K562 (cell line): ENCODE data around the gene ANO2. TPM values are rescaled to one million over a fixed set of nuclear protein-coding genes. Genes with fewer than 3 reads are reported as not detected.

ENCODE experiments used
- ATAC-seq: fragments of 200-7000 bp; cut with Tn5 transposase; 3 replicates; pipeline ENCODE4 v1.9.1; 2020; ENCODE audit warnings: moderate library complexity
- BruUV-seq: library from RNA; stranded (reverse); fragments of 400-500 nt; replicated peaks from 2 replicates; lab custom pipeline; 2021; lab: Mats Ljungman, UMichigan
- CTCF ChIA-PET: fragments of 300-600 bp; formaldehyde crosslinking; extraction: SDS; loops from one replicate; lab custom pipeline; 2021; ENCODE audit warnings: low intra/inter-chr PET ratio; lab: Yijun Ruan, JAX
- POLR2A ChIA-PET: fragments of 300-600, 350-650 bp; sonication (Branson Sonifier 250); formaldehyde crosslinking; extraction: SDS; loops from one replicate; lab custom pipeline; 2021; ENCODE audit warnings: antibody characterized with exemption, inconsistent platforms; lab: Yijun Ruan, JAX
- DNase-seq, 4 experiments: peaks; one replicate each; pipeline versions ENCODE4 v3.0.0 to v3.0.0-alpha.2; 2011 to 2018; ENCODE audit warnings: low spot score in 3 of 4, mixed read lengths in 3 of 4; ENCODE audit errors: extremely low read depth in 1 of 4
- FAIRE-seq: peaks from 2 replicates; lab custom pipeline; 2011; peaks lifted over from hg19 to GRCh38; lab: Jason Lieb, UNC
- H2AFZ ChIP-seq: 2 replicates; pipeline ENCODE4 v1.6.0; 2011; ENCODE audit warnings: low read depth, low read length, control low read depth, inconsistent platforms
- H3K27ac ChIP-seq: fragments of 200-600 bp; 3 replicates; pipeline ENCODE4 v1.8.0; 2011; ENCODE audit warnings: low read depth, mild to moderate bottlenecking, control low read depth, inconsistent platforms, low read length, moderate library complexity, mixed read lengths; ENCODE audit errors: extremely low read depth
- H3K27me3 ChIP-seq, 2 experiments: fragments of 300-600 bp in 1 of 2; 2 replicates in 1 of 2; 3 replicates in 1 of 2; pipeline versions ENCODE4 v1.6.0 to v1.8.0; 2011; ENCODE audit warnings: inconsistent platforms in 2 of 2, low read length in 2 of 2, mild to moderate bottlenecking in 1 of 2, mixed read lengths in 1 of 2, moderate library complexity in 1 of 2; ENCODE audit not compliant: control insufficient read depth in 2 of 2, insufficient read depth in 2 of 2
- H3K36me3 ChIP-seq: fragments of 300-600 bp; 3 replicates; pipeline ENCODE4 v1.8.0; 2011; ENCODE audit warnings: mild to moderate bottlenecking, low read length, inconsistent platforms; ENCODE audit not compliant: control insufficient read depth, insufficient read depth
- H3K4me1 ChIP-seq, 2 experiments: fragments of 200-600 bp in 1 of 2; replicated peaks in 1 of 2; 2 replicates in 1 of 2; 3 replicates in 1 of 2; pipeline versions ENCODE4 v1.5.1 to v1.8.0; 2011; ENCODE audit warnings: inconsistent platforms in 2 of 2, low read length in 2 of 2, mild to moderate bottlenecking in 1 of 2, mixed read lengths in 1 of 2, moderate library complexity in 1 of 2; ENCODE audit not compliant: control insufficient read depth in 2 of 2, insufficient read depth in 2 of 2
- H3K4me2 ChIP-seq: 2 replicates; pipeline ENCODE4 v1.6.1; 2011; ENCODE audit warnings: low read length, control low read depth, inconsistent platforms, mixed read lengths; ENCODE audit not compliant: insufficient read depth
- H3K4me3 ChIP-seq: fragments of 200-600 bp; sonication (generic), shearing (Covaris generic); 2 replicates; pipeline ENCODE4 v1.5.1; 2016; ENCODE audit warnings: control low read depth, inconsistent platforms
- H3K79me2 ChIP-seq: fragments of 200-600 bp; 3 replicates; pipeline ENCODE4 v1.8.0; 2011; ENCODE audit warnings: low read length, inconsistent platforms; ENCODE audit not compliant: control insufficient read depth, insufficient read depth
- H3K9ac ChIP-seq, 2 experiments: 2 replicates each; pipeline versions ENCODE4 v1.6.0 to v1.6.1; 2011; ENCODE audit warnings: low read depth in 2 of 2, low read length in 2 of 2, control low read depth in 1 of 2, inconsistent platforms in 1 of 2, mild to moderate bottlenecking in 1 of 2, mixed read lengths in 1 of 2; ENCODE audit not compliant: insufficient read depth in 1 of 2
- H3K9me1 ChIP-seq: one replicate; pipeline ENCODE4 v1.6.0; 2011; ENCODE audit warnings: inconsistent platforms, mild to moderate bottlenecking, low read length, moderate library complexity; ENCODE audit not compliant: control insufficient read depth, insufficient read depth
- H3K9me3 ChIP-seq: replicated peaks from 2 replicates; pipeline ENCODE4 v1.5.1; 2011; ENCODE audit warnings: low read depth, low read length, inconsistent platforms; ENCODE audit not compliant: control insufficient read depth, insufficient read depth
- H4K20me1 ChIP-seq: replicated peaks from 2 replicates; pipeline ENCODE4 v1.6.1; 2011; ENCODE audit warnings: low read length, inconsistent platforms, mixed read lengths; ENCODE audit not compliant: control insufficient read depth, insufficient read depth
- CREB1 ChIP-seq, 2 experiments: sonication (generic) in 1 of 2; formaldehyde crosslinking in 1 of 2; IDR thresholded peaks; 2 replicates each; pipeline versions ENCODE4 v1.6.1 to v1.8.0; 2012 to 2022; ENCODE audit warnings: inconsistent platforms in 1 of 2, mild to moderate bottlenecking in 1 of 2, missing genetic modification reagents in 1 of 2, moderate library complexity in 1 of 2
- GTF2F1 ChIP-seq: IDR thresholded peaks from 2 replicates; pipeline ENCODE4 v1.6.1; 2011; ENCODE audit warnings: low read depth, low read length, improper control_type of control experiment
- KDM2B ChIP-seq: fragments of 250-450 bp; sonication (Bioruptor Pico); IDR thresholded peaks from 2 replicates; pipeline ENCODE4 v1.8.0; 2021; ENCODE audit warnings: mild to moderate bottlenecking, moderate library complexity
- NFIX ChIP-seq: fragments of 250-450 bp; sonication (Bioruptor Pico); IDR thresholded peaks from 2 replicates; pipeline ENCODE4 v1.4.0; 2020; ENCODE audit warnings: low read depth, mild to moderate bottlenecking, moderate library complexity
- NONO ChIP-seq, 2 experiments: fragments of 200-400 bp in 1 of 2; fragments of 450-650 bp in 1 of 2; formaldehyde crosslinking in 1 of 2; IDR thresholded peaks; 2 replicates each; pipeline ENCODE4 v1.6.1; 2017; ENCODE audit warnings: low read depth in 2 of 2, mild to moderate bottlenecking in 2 of 2, moderate library complexity in 2 of 2, low read length in 1 of 2
- ZNF212 ChIP-seq: fragments of 450-650 bp; formaldehyde crosslinking; IDR thresholded peaks from 2 replicates; pipeline ENCODE4 v1.4.0; 2020; ENCODE audit warnings: mild to moderate bottlenecking
- WGBS: fragments of 100-300 bp; shearing (Covaris generic); methylation state at CpG from one replicate; pipeline ENCODE4 v1.1.6; 2016; ENCODE audit warnings: low coverage, mixed read lengths; ENCODE audit not compliant: insufficient coverage; ENCODE audit errors: missing lambda C conversion rate; 5-methylcytosine and 5-hydroxymethylcytosine counted together
- in situ Hi-C: fragments of 300-500 bp; cut with MboI; formaldehyde crosslinking; loops from 4 replicates; pipeline ENCODE4 v1.15.0; 2018; ENCODE audit warnings: inconsistent platforms, mixed read lengths
- intact Hi-C: fragments of 100-400 bp; cut with micrococcal nuclease; formaldehyde crosslinking; loops from 2 replicates; pipeline ENCODE4 v1.14.2; 2022
- polyA plus RNA-seq, 8 experiments: library from polyadenylated mRNA; depleted of rRNA in 4 of 8; stranded (reverse) in 5 of 8; unstranded in 3 of 8; fragments of >200 nt; fragmentation: Nextera tagmentation in 2 of 8; fragmentation: Illumina TruSeq in 1 of 8; extraction: Ambion mirVana in 2 of 8; extraction: Trizol in 1 of 8; gene quantifications; 2 replicates each; pipeline versions ENCODE4 v1.2.1 to v1.2.3, GENCODE V29; 2011 to 2014; ENCODE audit warnings: inconsistent platforms in 1 of 8, missing spikeins in 1 of 8
- total RNA-seq, 7 experiments: library from RNA; depleted of rRNA in 6 of 7; stranded (reverse); fragments of >200 nt in 6 of 7; fragmentation: Illumina TruSeq in 2 of 7; extraction: Trizol in 2 of 7; gene quantifications; 2 replicates each; pipeline versions ENCODE4 v1.2.1 to v1.2.3, GENCODE V29; 2011 to 2021; ENCODE audit warnings: low replicate concordance in 1 of 7

ANO2 gene
- total and polyA plus RNA-seq, 9 of the 15 experiments (the other 6 are each of a cell fraction or from before 2014, with no cell fraction given) = 0.64 TPM; not detected in 8

- TF ChIP-seq CREB1 (IDR thresholded peaks at IDR 0.05) (no peak), CREB1 (CRISPR knock-in tag; IDR thresholded peaks at IDR 0.05) (no peak), NONO (IDR thresholded peaks at IDR 0.05; ENCODE audit: low read depth in 2 of 2, low read length in 1 of 2) (no peak), NFIX (no peak), ZNF212 (CRISPR knock-in tag) (no peak), GTF2F1 (no peak)
Measured at GRCh38 chr12:5908251-5908650, 36.8 kb downstream of the ANO2 start (continued).

DNA sequence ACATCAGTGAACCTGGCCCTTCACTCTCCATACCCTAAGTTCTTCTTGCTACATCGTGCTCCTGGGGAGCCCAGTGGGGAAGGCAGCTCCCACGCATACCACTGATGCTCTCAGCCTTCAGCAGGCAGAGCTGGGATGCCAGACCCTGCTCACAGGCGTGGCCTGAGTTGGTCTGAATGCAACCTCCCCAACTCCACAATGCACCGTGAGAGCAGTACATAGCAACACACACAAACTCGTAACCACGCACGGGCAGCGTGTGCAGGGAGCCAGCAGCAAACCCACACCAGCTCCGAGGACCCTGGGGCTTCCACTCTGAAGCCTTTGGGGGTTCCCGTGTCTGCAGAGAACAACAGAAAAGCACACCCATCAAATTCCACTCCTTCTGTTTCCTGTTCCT is 37.3 kb downstream of the ANO2 start:
- Histone ChIP-seq H3K4me2 (no peak overlapping the region), H2AFZ (no peak overlapping the region), H4K20me1 (no peaks in the 10 kb centered on the region), H3K27me3 (no peaks in the 10 kb centered on the region; a peak in 2 of 5 replicates), H3K9ac (no peak overlapping the region), H3K9me3 (no peaks in the 10 kb centered on the region), H3K4me3 (no peak overlapping the region), H3K27ac (no peak overlapping the region), H3K36me3 (no peaks in the 10 kb centered on the region), H3K79me2 (no peaks in the 10 kb centered on the region), H3K9me1 (no peaks in the 10 kb centered on the region), H3K4me1 (no peaks in the 10 kb centered on the region)
- intact Hi-C loops (no loop called here), in situ Hi-C loops (no loop called here)
- CTCF ChIA-PET = no interaction called here
- FAIRE-seq (no peak), ATAC-seq (no peak), DNase-seq (no peak)
- no peak for TF ChIP-seq KDM2B (CRISPR knock-in tag)
- WGBS = 1% methylated on average over 10 of the region's 10 CpGs
- POLR2A ChIA-PET = interaction anchor here (0.6 kb wide), 1 partner anchor 320 kb away, joined by 3 read pairs; no protein-coding TSS in a partner anchor
- no TSS peak for BruUV-seq
